Fibroblast of pulmonary artery (primary cell): Measurements from ENCODE around the gene PTPRN2.

Experiments used
- DNase-seq: peaks from one replicate; pipeline ENCODE4 v3.0.0-alpha.2; 2010; ENCODE audit warnings: low read depth
- H3K4me3 ChIP-seq: replicated peaks from 2 replicates; pipeline ENCODE4 v1.5.1; 2011; ENCODE audit warnings: low read depth, mild to moderate bottlenecking, control low read depth, low read length, moderate library complexity
- TF ChIP-seq, protein P1 (sequence below): IDR thresholded peaks from 2 replicates; pipeline ENCODE4 v1.5.1; 2011; ENCODE audit warnings: mild to moderate bottlenecking, control low read depth, low read length, inconsistent platforms; ENCODE audit errors: missing control alignments

PTPRN2 gene

DNA sequence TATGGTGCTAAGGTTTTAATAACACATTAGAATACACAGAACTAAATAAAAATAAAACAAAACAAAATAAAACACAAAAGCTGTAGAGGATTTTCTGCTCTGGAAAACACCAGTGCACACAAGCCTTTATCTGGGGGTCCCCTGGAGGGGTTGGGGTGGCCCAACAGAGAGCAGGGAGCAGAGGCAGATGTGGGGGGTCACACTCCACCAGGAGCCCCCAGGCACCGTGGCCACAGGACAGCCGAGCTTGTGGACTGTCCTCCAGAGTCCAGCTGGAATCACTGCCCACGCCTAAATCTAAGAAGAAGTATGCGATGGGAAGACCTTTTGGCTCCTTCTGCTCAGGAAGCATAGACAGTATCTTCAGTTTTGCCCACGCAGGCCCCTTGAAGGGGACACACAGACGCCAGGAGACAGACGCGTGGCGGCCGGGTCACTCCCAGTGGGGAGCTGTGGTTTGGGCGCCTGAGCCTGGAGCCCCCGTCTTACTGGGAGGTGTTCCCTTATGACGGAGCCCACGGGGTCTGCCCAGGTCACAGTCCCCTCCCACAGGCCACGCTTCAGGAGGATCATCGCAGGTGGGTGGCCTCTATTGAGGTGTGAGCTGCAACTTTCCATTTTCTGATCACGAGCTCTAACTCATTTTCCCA is 595.0 kb downstream of the PTPRN2 start:
- no peak overlapping the region for H3K4me3 ChIP-seq
- no peak for DNase-seq
- TF ChIP-seq, protein P1, sequence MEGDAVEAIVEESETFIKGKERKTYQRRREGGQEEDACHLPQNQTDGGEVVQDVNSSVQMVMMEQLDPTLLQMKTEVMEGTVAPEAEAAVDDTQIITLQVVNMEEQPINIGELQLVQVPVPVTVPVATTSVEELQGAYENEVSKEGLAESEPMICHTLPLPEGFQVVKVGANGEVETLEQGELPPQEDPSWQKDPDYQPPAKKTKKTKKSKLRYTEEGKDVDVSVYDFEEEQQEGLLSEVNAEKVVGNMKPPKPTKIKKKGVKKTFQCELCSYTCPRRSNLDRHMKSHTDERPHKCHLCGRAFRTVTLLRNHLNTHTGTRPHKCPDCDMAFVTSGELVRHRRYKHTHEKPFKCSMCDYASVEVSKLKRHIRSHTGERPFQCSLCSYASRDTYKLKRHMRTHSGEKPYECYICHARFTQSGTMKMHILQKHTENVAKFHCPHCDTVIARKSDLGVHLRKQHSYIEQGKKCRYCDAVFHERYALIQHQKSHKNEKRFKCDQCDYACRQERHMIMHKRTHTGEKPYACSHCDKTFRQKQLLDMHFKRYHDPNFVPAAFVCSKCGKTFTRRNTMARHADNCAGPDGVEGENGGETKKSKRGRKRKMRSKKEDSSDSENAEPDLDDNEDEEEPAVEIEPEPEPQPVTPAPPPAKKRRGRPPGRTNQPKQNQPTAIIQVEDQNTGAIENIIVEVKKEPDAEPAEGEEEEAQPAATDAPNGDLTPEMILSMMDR, result no peak

DNA sequence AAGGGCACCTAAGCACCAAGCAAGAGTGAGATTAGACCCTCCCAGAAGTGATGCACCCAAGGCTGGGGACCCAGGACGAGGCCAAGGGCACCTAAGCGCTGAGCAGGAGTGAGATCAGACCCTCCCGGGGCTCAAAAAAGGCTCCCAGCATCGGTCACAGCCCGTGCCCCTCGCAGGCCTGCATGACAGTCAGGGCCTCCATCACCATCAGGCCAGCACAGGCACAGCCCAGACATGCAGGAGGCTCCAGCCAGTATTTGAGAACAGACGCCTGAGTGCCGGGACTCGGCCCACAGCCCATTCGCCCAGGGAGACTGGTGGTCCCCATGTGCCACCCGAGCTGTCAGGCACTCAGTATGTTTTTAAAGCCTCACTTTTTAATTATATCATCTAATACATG is 595.9 kb downstream of the PTPRN2 start:
- DNase-seq, result no peak

DNA sequence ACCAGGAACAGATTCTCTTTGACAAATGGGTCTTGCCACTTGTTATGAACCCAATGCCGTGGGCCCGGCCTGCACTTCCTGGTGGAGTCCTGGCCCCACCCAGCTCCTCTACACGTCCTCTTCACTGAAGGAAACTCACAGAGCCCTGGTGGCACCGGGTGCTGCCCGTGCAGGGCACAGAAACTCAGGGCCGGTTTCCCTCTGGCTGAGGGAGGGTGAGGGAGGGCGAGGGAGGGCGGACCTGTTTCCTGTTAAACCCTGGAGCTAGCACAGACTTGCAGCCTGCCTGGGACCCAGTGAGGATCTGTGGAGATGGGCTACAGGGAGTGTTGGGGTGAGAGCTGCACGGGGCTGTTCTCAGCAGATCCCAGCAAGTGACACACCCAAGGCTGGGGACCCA is 596.3 kb downstream of the PTPRN2 start:
- H3K4me3 ChIP-seq, result no peak overlapping the region
- TF ChIP-seq, protein P1, result no peak
- no peak for DNase-seq

More for the DNA sequence above, 595.9 kb downstream of the PTPRN2 start:
- TF ChIP-seq, protein P1, result no peak
- no peak overlapping the region for H3K4me3 ChIP-seq

DNA sequence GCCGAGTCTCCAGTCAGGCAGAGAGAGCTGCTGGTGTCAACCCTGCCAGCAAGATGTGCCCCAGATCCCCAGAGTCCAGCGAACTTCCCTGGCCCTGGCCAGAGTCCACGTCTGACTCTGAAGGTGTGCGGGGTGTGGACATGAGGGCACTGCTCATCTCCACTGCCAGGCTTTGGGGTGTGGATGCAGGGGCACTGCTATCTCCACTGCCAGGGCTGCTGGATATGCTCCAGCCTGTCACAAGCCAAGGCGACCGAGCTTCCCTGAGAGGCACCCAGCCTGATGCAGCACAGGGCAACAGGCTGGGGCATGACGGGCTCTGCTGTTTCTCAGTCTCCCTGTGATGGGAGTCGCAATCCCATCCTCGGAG is 596.8 kb downstream of the PTPRN2 start:
- TF ChIP-seq, protein P1, result no peak
- no peak overlapping the region for H3K4me3 ChIP-seq
- DNase-seq, result no peak

DNA sequence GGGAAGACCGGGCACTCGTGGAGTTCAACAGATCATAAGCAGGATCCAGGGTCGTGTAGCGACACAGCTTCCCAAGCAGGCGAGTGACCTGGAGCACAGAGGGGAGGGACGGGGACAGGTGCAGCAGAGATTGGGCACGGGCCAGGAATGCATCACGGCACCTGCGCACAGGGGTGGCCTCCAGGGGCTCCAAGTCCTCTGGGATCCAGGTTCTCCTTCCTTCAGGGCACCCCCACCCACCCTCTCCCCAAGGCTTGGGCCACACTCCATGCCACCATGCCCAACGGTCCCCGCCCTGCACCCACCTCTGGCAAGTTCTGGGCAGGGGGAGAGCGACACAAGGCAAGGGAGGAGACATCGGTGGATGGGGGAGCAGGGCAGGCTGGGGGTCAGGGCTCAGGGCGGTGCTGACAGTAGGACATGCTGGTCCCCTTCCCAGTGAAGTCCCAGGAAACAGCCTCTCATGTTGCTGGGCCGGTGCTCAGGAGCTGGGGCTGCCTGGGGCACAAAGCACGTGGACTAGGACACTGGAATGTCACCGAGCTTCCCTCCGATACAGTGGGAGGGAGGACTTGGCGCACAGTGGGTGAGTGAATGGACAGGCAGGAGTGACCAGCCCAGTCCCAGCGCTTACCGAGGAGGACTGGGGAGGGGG is 597.3 kb downstream of the PTPRN2 start:
- TF ChIP-seq, protein P1, result no peak
- no peak overlapping the region for H3K4me3 ChIP-seq
- DNase-seq, result no peak

DNA sequence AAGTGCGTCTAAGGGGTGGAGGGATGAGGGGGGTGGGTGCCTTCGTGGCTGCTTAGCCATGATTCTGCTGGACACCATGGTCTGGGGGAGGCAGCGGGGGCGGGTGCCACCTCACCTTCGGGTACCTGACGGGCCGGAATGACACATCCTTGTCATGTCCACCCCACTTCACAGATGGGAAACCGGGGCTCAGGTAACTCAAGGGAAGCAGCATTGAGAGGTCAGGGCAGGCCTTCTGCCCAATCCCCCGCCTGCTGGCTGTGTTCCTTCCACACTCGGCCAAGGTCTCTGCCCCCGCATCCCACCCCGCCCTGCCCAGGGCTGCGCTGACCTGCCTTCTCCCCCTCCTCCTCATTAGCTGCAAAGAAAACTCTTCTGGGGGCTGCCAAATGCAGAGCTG is 598.0 kb downstream of the PTPRN2 start:
- no peak for DNase-seq
- TF ChIP-seq, protein P1, result no peak

DNA sequence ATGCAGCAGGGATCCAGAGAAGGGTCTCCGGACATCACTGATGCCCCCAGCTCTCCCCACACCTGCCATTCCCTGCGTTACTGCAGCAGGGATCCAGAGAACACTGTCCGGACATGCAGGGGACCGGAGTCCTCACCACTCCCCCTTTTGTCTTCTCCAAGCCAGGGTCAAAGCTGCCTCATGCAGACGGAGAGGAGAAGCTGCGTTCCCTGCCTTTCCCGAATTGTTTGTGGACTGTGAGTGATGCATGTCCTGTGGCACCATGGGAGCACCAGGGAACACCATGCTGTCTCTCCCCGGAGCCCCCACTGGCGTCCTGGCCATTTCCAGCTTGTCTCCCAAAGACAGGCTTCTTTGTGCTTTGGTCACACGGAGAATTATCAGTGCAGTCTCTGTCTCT is 599.7 kb downstream of the PTPRN2 start:
- no peak overlapping the region for H3K4me3 ChIP-seq
- TF ChIP-seq, protein P1, result no peak
- DNase-seq, result no peak

More for the DNA sequence above, 598.0 kb downstream of the PTPRN2 start:
- no peak overlapping the region for H3K4me3 ChIP-seq
